HG02970 (cell line): ENCODE data around the gene CTAG1A.
"Not testable (repeated sequence)": the region's sequence is repeated elsewhere in the genome, so short reads cannot be mapped to it uniquely, and the experiment has no call there.

ENCODE experiments used
- ATAC-seq: cut with Tn5 transposase; IDR thresholded peaks from one replicate; pipeline ENCODE4 v1.9.1; 2021; ENCODE audit warnings: mild to moderate bottlenecking, moderate library complexity, moderate number of reproducible peaks; ENCODE audit not compliant: unreplicated experiment, low FRiP score

The CTAG1A gene

GRCh38 chrX:154584585-154585183, at the start of gene CTAG1A:
CTAG1A (plus strand) TSS chrX:154585133; CDS start chrX:154585207, 74 bp downstream.
- not testable (repeated sequence) for ATAC-seq

- ATAC-seq = no peak
Measured at GRCh38 chrX:154535892-154536291, 49.0 kb upstream of the CTAG1A start.

GRCh38 chrX:154539077-154539476, 45.9 kb upstream of the CTAG1A start:
- no peak for ATAC-seq

- ATAC-seq = not testable (repeated sequence)
Measured at GRCh38 chrX:154540365-154540764, 44.6 kb upstream of the CTAG1A start.

GRCh38 chrX:154540897-154541535, 43.9 kb upstream of the CTAG1A start:
- no peak for ATAC-seq

- ATAC-seq = no peak
Measured at GRCh38 chrX:154541589-154541895, 43.4 kb upstream of the CTAG1A start.

GRCh38 chrX:154541896-154542722, 42.8 kb upstream of the CTAG1A start:
- ATAC-seq = no peak

GRCh38 chrX:154542723-154543424, 42.1 kb upstream of the CTAG1A start:
- no peak for ATAC-seq

- ATAC-seq = no peak
Measured at GRCh38 chrX:154545673-154546274, 39.2 kb upstream of the CTAG1A start.

GRCh38 chrX:154546354-154547244, 38.3 kb upstream of the CTAG1A start, which contains the start of gene G6PD:
G6PD (minus strand) TSS chrX:154546846; CDS start chrX:154546155, 691 bp downstream.
- peak; percentile 41 for ATAC-seq

- ATAC-seq = peak; percentile 85
Measured at GRCh38 chrX:154547245-154548027, 37.5 kb upstream of the CTAG1A start, which contains the start of gene IKBKG. IKBKG (plus strand) TSS chrX:154547620; CDS start chrX:154552003, 4,383 bp downstream.

- no peak for ATAC-seq
Measured at GRCh38 chrX:154548028-154548316, 37.0 kb upstream of the CTAG1A start.

- ATAC-seq = no peak
Measured at GRCh38 chrX:154549766-154550165, 35.2 kb upstream of the CTAG1A start.

- ATAC-seq = not testable (repeated sequence)
Measured at GRCh38 chrX:154552112-154552806, 32.7 kb upstream of the CTAG1A start.

- ATAC-seq = not testable (repeated sequence)
Measured at GRCh38 chrX:154558060-154558690, 26.8 kb upstream of the CTAG1A start.

GRCh38 chrX:154558896-154559295, 26.0 kb upstream of the CTAG1A start:
- not testable (repeated sequence) for ATAC-seq

GRCh38 chrX:154560326-154560725, 24.6 kb upstream of the CTAG1A start:
- ATAC-seq = not testable (repeated sequence)

- ATAC-seq = not testable (repeated sequence)
Measured at GRCh38 chrX:154562295-154562694, 22.6 kb upstream of the CTAG1A start.
